ENCODE data around the gene WDR83.

- TF ChIP-seq CTCF (IDR thresholded peaks at IDR 0.05 in 2 of 3, conservative IDR thresholded peaks at IDR 0.05 in 1 of 3; ENCODE audit: control insufficient read depth in 2 of 3, extremely low read depth in 1 of 3, insufficient read depth in 1 of 3, low read depth in 3 of 3, low read length in 3 of 3) (no peak), ATF3 (IDR thresholded peaks at IDR 0.05; ENCODE audit: borderline replicate concordance, extremely low read depth, low read depth, low read length) (no peak), POLR2A (IDR thresholded peaks at IDR 0.05; ENCODE audit: low read depth, low read length) (no peak), PKNOX1 (IDR thresholded peaks at IDR 0.05) (no peak)
These were observed 31.5 kb downstream of the WDR83 start for GRCh38 chr19:12698138-12698537.
